GM21786 (cell line): ENCODE measurements around the gene CLBA1.

Experiments
- ATAC-seq: cut with Tn5 transposase; IDR thresholded peaks from one replicate; pipeline ENCODE4 v1.9.1; 2021; ENCODE audit not compliant: unreplicated experiment

Gene CLBA1

GRCh38 chr14:104968541-104969401 is 16.8 kb upstream of the CLBA1 start:
- ATAC-seq: no peak

GRCh38 chr14:104969741-104970230 is 15.8 kb upstream of the CLBA1 start:
- no peak for ATAC-seq

- ATAC-seq: no peak
Observed at GRCh38 chr14:104970231-104971068, 15.1 kb upstream of the CLBA1 start.

GRCh38 chr14:104971447-104972240 is 13.9 kb upstream of the CLBA1 start:
- no peak for ATAC-seq

GRCh38 chr14:104972301-104973134 is 13.1 kb upstream of the CLBA1 start:
- ATAC-seq: no peak

- no peak for ATAC-seq
Observed at GRCh38 chr14:104973135-104973384, 12.5 kb upstream of the CLBA1 start.

GRCh38 chr14:104973385-104974145 is 12.0 kb upstream of the CLBA1 start:
- no peak for ATAC-seq

GRCh38 chr14:104974146-104974541 is 11.4 kb upstream of the CLBA1 start:
- ATAC-seq: no peak

GRCh38 chr14:104974665-104975390 is 10.8 kb upstream of the CLBA1 start:
- no peak for ATAC-seq

- ATAC-seq: no peak
Observed at GRCh38 chr14:104975481-104976197, 9.9 kb upstream of the CLBA1 start.

GRCh38 chr14:104976198-104977007 is 9.2 kb upstream of the CLBA1 start:
- peak; percentile 46 for ATAC-seq

- no peak for ATAC-seq
Observed at GRCh38 chr14:104977008-104977680, 8.4 kb upstream of the CLBA1 start.

- ATAC-seq: no peak
Observed at GRCh38 chr14:104977681-104978653, 7.6 kb upstream of the CLBA1 start, which contains the start of gene AHNAK2. Gene AHNAK2 (minus strand): TSS chr14:104978374. CDS start chr14:104978237, 137 bp downstream.

GRCh38 chr14:104978746-104979691 is 6.6 kb upstream of the CLBA1 start:
- no peak for ATAC-seq
